HEK293T (cell line): ENCODE results near the gene IER5L.

Source experiments
- CTCF ChIA-PET: fragments of 350-600 bp; formaldehyde crosslinking; extraction: SDS; loops from one replicate; lab custom pipeline; 2021; ENCODE audit warnings: antibody characterized with exemption, inconsistent platforms; lab: Yijun Ruan, JAX
- POLR2A ChIA-PET: fragments of 350-600 bp; formaldehyde crosslinking; extraction: SDS; loops from one replicate; lab custom pipeline; 2020; ENCODE audit warnings: antibody characterized with exemption, inconsistent platforms; lab: Yijun Ruan, JAX
- DNase-seq: peaks from one replicate; pipeline ENCODE4 v3.0.0; 2012; ENCODE audit warnings: mixed read lengths; ENCODE audit errors: extremely low spot score
- ARNT ChIP-seq: fragments of 450-650 bp; IDR thresholded peaks from 2 replicates; pipeline ENCODE4 v1.6.1; 2017; ENCODE audit warnings: mild to moderate bottlenecking
- BHLHE40 ChIP-seq: fragments of 450-650 bp; IDR thresholded peaks from 2 replicates; pipeline ENCODE4 v1.6.1; 2016; ENCODE audit warnings: mild to moderate bottlenecking, moderate library complexity, borderline replicate concordance
- CTBP1 ChIP-seq: fragments of 450-650 bp; IDR thresholded peaks from 2 replicates; pipeline ENCODE4 v1.6.1; 2016; ENCODE audit warnings: borderline replicate concordance
- ELF4 ChIP-seq: fragments of 450-650 bp; IDR thresholded peaks from 2 replicates; pipeline ENCODE4 v1.6.1; 2017; ENCODE audit warnings: antibody characterized with exemption
- FOXA1 ChIP-seq: fragments of 450-650 bp; IDR thresholded peaks from 2 replicates; pipeline ENCODE4 v1.6.1; 2016; ENCODE audit warnings: mild to moderate bottlenecking
- FOXK2 ChIP-seq: fragments of 450-650 bp; IDR thresholded peaks from 2 replicates; pipeline ENCODE4 v1.6.1; 2016; ENCODE audit warnings: mild to moderate bottlenecking
- FOXM1 ChIP-seq: fragments of 450-650 bp; IDR thresholded peaks from 2 replicates; pipeline ENCODE4 v1.6.1; 2017; ENCODE audit warnings: mild to moderate bottlenecking, borderline replicate concordance
- HDGF ChIP-seq: fragments of 450-650 bp; IDR thresholded peaks from 2 replicates; pipeline ENCODE4 v1.6.1; 2017; ENCODE audit warnings: antibody characterized with exemption, borderline replicate concordance
- L3MBTL2 ChIP-seq: fragments of 450-650 bp; conservative IDR thresholded peaks from 2 replicates; pipeline ENCODE4 v1.6.1; 2016; ENCODE audit warnings: mild to moderate bottlenecking
- LEF1 ChIP-seq: fragments of 450-650 bp; IDR thresholded peaks from 2 replicates; pipeline ENCODE4 v1.6.1; 2017; ENCODE audit warnings: mild to moderate bottlenecking, borderline replicate concordance
- NFRKB ChIP-seq: fragments of 450-650 bp; IDR thresholded peaks from 2 replicates; pipeline ENCODE4 v1.6.1; 2016; ENCODE audit warnings: mild to moderate bottlenecking, moderate library complexity
- PKNOX1 ChIP-seq: fragments of 450-650 bp; IDR thresholded peaks from 2 replicates; pipeline ENCODE4 v1.6.1; 2016
- SP1 ChIP-seq: fragments of 450-650 bp; IDR thresholded peaks from 2 replicates; pipeline ENCODE4 v1.6.1; 2017
- SUZ12 ChIP-seq: fragments of 450-650 bp; IDR thresholded peaks from 2 replicates; pipeline ENCODE4 v1.6.1; 2016; ENCODE audit warnings: mild to moderate bottlenecking
- TARDBP ChIP-seq: fragments of 450-650 bp; IDR thresholded peaks from 2 replicates; pipeline ENCODE4 v1.6.1; 2016
- ZNF384 ChIP-seq: fragments of 450-650 bp; IDR thresholded peaks from 2 replicates; pipeline ENCODE4 v1.6.1; 2016

Gene IER5L

GRCh38 chr9:129223551-129224208 lies 45.6 kb upstream of the IER5L start:
- ChIA-PET POLR2A (no interaction called here), CTCF (no interaction called here)
- no peak for DNase-seq
- TF ChIP-seq FOXM1 (no peak), ELF4 (no peak), CTBP1 (no peak), ARNT (no peak), NFRKB (no peak), SP1 (no peak), SUZ12 (no peak), TARDBP (no peak), ZNF384 (no peak), HDGF (no peak), LEF1 (no peak), BHLHE40 (no peak), L3MBTL2 (no peak)

GRCh38 chr9:129222819-129223218 lies 44.8 kb upstream of the IER5L start:
- CTCF ChIA-PET, result no interaction called here
- DNase-seq, result no peak
- no peak for TF ChIP-seq ELF4
- TF ChIP-seq SP1, result no peak
- no peak for TF ChIP-seq HDGF
- TF ChIP-seq ZNF384, result no peak
- no peak for TF ChIP-seq BHLHE40
- no peak for TF ChIP-seq SUZ12
- TF ChIP-seq FOXM1, result no peak
- POLR2A ChIA-PET, result no interaction called here

GRCh38 chr9:129221979-129222635 lies 44.0 kb upstream of the IER5L start:
- DNase-seq, result no peak
- TF ChIP-seq ARNT (no peak), BHLHE40 (no peak), CTBP1 (no peak), SUZ12 (no peak), FOXA1 (no peak), SP1 (no peak), NFRKB (no peak), TARDBP (no peak), ELF4 (no peak)
- CTCF ChIA-PET, result no interaction called here
- POLR2A ChIA-PET, result no interaction called here

- ChIA-PET CTCF (no interaction called here), POLR2A (no interaction called here)
- no peak for TF ChIP-seq FOXM1
- no peak for TF ChIP-seq ZNF384
- TF ChIP-seq NFRKB, result no peak
- no peak for TF ChIP-seq FOXK2
- no peak for TF ChIP-seq BHLHE40
- no peak for TF ChIP-seq HDGF
- TF ChIP-seq TARDBP, result no peak
- TF ChIP-seq ELF4, result no peak
- TF ChIP-seq PKNOX1, result no peak
- TF ChIP-seq SP1, result no peak
- TF ChIP-seq CTBP1, result no peak
- TF ChIP-seq L3MBTL2, result no peak
- TF ChIP-seq ARNT, result no peak
- no peak for DNase-seq
These were observed 43.2 kb upstream of the IER5L start for GRCh38 chr9:129221233-129221632.

GRCh38 chr9:129220771-129221170 lies 42.7 kb upstream of the IER5L start:
- ChIA-PET POLR2A (no interaction called here), CTCF (no interaction called here)
- no peak for DNase-seq
- no peak for TF ChIP-seq LEF1
- no peak for TF ChIP-seq SP1
- TF ChIP-seq FOXA1, result no peak
- no peak for TF ChIP-seq ELF4
- no peak for TF ChIP-seq FOXK2
- no peak for TF ChIP-seq CTBP1
- no peak for TF ChIP-seq ZNF384
- no peak for TF ChIP-seq HDGF
- no peak for TF ChIP-seq PKNOX1
- no peak for TF ChIP-seq FOXM1

- TF ChIP-seq CTBP1 (no peak), L3MBTL2 (no peak), LEF1 (no peak), ELF4 (no peak), BHLHE40 (no peak), HDGF (no peak), FOXK2 (no peak)
- ChIA-PET POLR2A (no interaction called here), CTCF (no interaction called here)
- DNase-seq, result no peak
These were observed 40.9 kb upstream of the IER5L start for GRCh38 chr9:129218918-129219317.

GRCh38 chr9:129218272-129218625 lies 40.2 kb upstream of the IER5L start:
- TF ChIP-seq ELF4 (no peak), SP1 (no peak)
- no peak for DNase-seq
- ChIA-PET POLR2A (no interaction called here), CTCF (no interaction called here)
